ENCODE results near the gene MAN1C1. TPM values are rescaled to one million over a fixed set of nuclear protein-coding genes. Genes with fewer than 3 reads are reported as not detected.
A peak's percentile ranks its signal among the peaks of the same experiment; 100 is the strongest.

MAN1C1 gene
- total and polyA plus RNA-seq, 2 donors (not counting 1 experiment from before 2014, with no cell fraction given), result 0.31 to 0.89 TPM

DNA sequence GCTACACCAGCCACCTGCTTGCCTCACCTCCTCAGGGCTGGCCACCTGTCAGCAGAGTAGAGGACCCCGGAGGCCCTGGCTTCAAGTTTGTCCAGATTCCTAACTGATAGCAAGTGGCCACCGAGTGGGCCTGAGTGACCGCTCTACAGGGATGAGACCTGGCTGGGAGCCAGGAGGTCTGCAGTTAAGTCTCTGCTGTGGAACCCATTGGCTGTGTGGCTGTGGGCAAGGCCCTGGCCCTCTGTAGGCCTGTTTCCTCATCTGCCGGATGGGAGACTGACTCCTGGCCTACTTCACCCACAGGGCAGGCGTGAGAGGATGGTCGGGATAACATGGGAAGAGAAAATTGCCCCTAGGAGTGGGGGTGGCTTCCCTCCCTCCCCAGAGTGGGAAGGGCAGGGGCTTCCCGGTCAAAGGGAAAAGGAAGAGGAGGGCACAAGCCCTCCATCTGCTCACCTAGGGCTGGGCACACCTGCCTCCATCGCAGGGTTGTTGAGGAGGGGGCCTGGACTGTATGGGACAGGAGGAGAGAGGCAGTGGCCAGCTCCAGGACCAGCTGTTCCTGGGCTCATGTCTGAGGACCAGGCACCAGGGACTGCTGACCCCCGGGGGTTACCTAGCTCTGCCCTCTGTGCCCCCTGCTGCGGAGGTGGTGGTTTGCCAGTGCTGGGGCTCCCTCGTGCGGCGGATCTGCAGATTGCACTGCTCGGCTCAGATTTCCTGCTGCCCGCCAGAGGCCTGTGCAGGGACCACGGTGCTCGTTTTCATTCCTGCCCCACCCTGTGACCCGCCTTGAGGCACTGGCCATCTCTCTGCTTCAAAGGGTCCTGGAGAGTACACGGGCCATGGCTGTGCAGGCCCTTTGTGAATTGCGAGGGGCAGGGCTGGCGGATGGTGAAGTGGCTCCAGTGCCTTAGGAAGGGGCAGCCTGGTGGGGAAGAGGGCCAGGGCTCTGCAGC, 194.0 kb downstream of the MAN1C1 start:
- ATAC-seq (ENCODE audit: low read depth), result peak; percentile 89
- CTCF ChIA-PET, result interaction anchor here (0.6 to 6.1 kb wide), 19 partner anchors 9 to 383 kb away, joined by 3 to 59 read pairs (median 3); partner anchors contain the start of genes MTFR1L and SELENON
- Histone ChIP-seq H2AFZ (ENCODE audit: insufficient read depth, low read depth, low read length, poor library complexity, severe bottlenecking) (peak overlapping the region; percentile 23), H4K20me1 (ENCODE audit: control insufficient read depth, insufficient read depth, low read length, poor library complexity, severe bottlenecking) (no peaks in the 10 kb centered on the region), H3K4me1 (ENCODE audit: control insufficient read depth in 2 of 2, insufficient read depth in 2 of 2, low read length in 2 of 2) (peaks cover 11 to 23% of the 10 kb centered on the region in 2 donors), H3K27me3 (replicated peaks in 1 of 4; ENCODE audit: control extremely low read depth in 1 of 4, control insufficient read depth in 3 of 4, insufficient read depth in 4 of 4, low read length in 3 of 4) (no peaks in the 10 kb centered on the region), H3K79me2 (ENCODE audit: control insufficient read depth, insufficient read depth, low read length) (no peaks in the 10 kb centered on the region), H3K9ac (ENCODE audit: low read length) (no peak overlapping the region), H3K4me2 (replicated peaks; ENCODE audit: low read depth, low read length, poor library complexity, severe bottlenecking) (peak overlapping the region; percentile 50), H3K36me3 (replicated peaks in 1 of 2; ENCODE audit: control extremely low read depth in 1 of 2, control insufficient read depth in 1 of 2, extremely low read depth in 1 of 2, insufficient read depth in 2 of 2, low read length in 1 of 2) (peaks cover 0 to 3% of the 10 kb centered on the region in 2 experiments), H3K9me3 (ENCODE audit: control extremely low read depth in 1 of 3, control insufficient read depth in 2 of 3, insufficient read depth in 1 of 3, low read length in 2 of 3) (no peaks in the 10 kb centered on the region), H3K4me3 (ENCODE audit: control extremely low read depth in 1 of 5, extremely low read depth in 1 of 5, insufficient read depth in 1 of 5, low read depth in 2 of 5, low read length in 4 of 5) (no peak overlapping the region), H3K27ac (ENCODE audit: low read length in 2 of 2) (no peak overlapping the region)
- peak; percentile 84 for DNase-seq
- POLR2A ChIA-PET, result interaction anchor here (0.6 to 1.5 kb wide), 2 partner anchors 9 to 246 kb away, joined by 3 to 4 read pairs; partner anchors contain the start of gene MTFR1L
- Mint-ChIP-seq H3K4me1 (peaks cover 17% of the 10 kb centered on the region), H3K27ac (no peak overlapping the region), H3K27me3 (no peaks in the 10 kb centered on the region), H3K4me3 (no peak overlapping the region), H3K9me3 (ENCODE audit: insufficient read depth) (no peaks in the 10 kb centered on the region)
- intact Hi-C loops (cut with micrococcal nuclease), result loop anchor here (5.0 to 10.0 kb wide), 2 partner anchors 408 to 566 kb away; partner anchors contain the start of gene RSRP1
- no peak for TF ChIP-seq EZH2 (IDR thresholded peaks at IDR 0.05; ENCODE audit: borderline replicate concordance, insufficient read depth, low read depth, low read length, poor library complexity, severe bottlenecking)
- TF ChIP-seq CTCF (IDR thresholded peaks at IDR 0.05), result peak; percentile 96
- WGBS (ENCODE audit: insufficient coverage), result 34% methylated on average over 17 of the region's 21 CpGs
